Measurements from ENCODE around the gene MAP1A.
"Not testable (repeated sequence)": the region's sequence is repeated elsewhere in the genome, so short reads cannot be mapped to it uniquely, and the experiment has no call there.

Gene MAP1A

DNA sequence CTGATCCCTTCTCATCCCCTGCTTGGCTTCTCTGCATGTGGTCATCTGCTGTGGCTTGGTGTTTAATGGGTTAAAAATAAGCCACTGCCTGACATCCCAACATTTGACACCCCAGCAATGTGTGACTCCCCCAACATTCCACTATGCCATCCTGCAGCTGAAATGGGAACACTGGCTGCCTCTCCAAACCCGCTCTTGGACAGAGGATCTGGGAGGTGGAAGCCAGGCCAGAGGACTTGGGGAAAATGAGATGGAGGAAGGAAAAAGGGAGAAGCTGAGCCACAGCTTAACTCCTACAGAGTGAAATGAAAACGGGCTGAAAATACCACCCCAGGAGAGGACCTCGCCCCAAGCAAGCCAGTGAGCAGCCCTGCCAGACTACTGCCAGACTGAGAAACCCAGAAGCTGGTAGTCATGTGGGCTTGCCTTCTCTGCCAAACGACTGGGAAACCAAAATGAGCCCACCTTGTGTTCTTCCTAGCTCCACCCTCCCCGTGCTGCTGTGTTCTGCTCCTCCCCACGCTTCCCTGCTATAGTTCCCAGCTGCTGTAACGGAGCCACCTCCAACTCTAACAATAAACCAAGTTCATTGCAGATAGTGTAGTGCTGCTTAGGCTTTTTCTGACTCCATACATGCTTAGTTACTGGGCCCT lies 13.7 kb downstream of the MAP1A start:
- DNase-seq: no peak

DNA sequence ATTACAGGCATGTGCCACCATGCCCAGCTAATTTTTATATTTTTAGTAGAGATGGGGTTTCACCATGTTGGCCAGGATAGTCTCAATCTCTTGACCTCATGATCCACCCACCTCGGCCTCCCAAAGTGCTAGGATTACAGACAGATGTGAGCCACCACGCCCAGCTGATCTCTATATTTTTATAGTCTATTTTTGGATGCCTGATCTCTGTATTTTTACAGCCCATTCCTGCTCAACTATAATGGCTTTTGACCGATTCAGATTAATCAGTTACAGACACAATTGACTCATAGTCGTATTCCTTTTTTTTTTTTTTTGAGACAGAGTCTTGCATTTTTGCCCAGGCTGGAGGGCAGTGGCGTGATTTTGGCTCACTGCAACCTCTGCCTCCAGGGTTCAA lies 15.4 kb downstream of the MAP1A start:
- DNase-seq: not testable (repeated sequence)

DNA sequence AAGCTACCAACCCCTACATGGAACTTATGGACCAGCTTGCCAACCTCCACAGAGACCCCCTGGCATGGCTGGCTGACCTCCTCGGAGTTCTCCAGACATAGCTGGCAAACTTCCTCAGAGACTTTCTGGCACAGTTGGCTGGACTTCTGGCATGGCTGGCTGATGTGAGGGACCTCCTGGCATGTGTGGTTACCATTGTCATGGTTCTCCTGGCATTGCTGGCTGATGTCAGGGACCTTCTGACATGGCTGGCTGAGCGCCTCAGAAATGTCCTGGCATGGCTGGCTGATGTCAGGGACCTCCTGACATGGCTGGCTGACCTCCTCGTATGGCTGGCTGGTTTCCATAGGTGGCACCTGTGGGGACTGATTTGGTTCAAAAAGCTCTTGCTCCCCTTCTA lies 17.5 kb downstream of the MAP1A start:
- DNase-seq: no peak

DNA sequence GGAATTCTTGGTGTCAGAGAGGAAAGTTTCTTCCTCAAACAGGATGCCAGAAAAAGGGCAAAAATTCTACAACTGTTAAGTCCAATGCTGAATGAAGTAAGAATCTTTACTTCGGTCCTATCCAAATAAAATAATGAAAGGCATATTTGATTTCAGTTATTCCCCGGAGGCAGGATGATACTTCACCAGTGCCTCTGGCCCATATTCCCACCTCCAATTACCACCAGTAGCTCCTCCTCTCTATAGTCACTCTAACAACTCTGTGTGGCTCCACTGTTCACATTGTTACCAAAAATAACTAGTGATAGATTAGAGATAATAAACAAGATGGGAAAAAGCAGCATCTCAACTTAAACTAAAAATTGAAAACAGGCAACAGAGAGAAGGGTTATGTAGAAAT lies 20.7 kb downstream of the MAP1A start:
- no peak for DNase-seq

- no peak for DNase-seq
Measured at GRCh38 chr15:43541785-43542184, 24.4 kb downstream of the MAP1A start.

- DNase-seq: no peak
Measured at GRCh38 chr15:43544266-43544665, 26.9 kb downstream of the MAP1A start.

DNA sequence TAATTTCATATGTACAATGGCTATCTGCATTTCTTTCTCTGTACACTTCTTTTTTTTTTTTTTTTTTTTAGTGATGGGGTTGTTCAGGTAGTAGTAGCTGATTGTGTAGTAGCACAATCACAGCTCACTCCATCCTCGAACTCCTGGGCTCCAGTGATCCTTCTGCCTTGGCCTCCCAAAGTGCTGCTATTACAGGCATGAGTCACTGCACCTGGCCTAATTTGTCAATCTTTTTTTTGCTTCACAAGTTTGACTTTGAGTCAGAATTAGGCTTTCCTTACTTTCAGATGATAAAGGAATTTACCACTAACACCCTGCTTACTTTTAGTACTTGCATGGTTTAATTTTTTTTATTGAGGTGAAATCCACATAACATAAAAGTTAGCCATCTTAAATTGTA lies 28.0 kb downstream of the MAP1A start:
- DNase-seq: no peak

- no peak for DNase-seq
Measured at GRCh38 chr15:43547539-43547938, 30.1 kb downstream of the MAP1A start.

DNA sequence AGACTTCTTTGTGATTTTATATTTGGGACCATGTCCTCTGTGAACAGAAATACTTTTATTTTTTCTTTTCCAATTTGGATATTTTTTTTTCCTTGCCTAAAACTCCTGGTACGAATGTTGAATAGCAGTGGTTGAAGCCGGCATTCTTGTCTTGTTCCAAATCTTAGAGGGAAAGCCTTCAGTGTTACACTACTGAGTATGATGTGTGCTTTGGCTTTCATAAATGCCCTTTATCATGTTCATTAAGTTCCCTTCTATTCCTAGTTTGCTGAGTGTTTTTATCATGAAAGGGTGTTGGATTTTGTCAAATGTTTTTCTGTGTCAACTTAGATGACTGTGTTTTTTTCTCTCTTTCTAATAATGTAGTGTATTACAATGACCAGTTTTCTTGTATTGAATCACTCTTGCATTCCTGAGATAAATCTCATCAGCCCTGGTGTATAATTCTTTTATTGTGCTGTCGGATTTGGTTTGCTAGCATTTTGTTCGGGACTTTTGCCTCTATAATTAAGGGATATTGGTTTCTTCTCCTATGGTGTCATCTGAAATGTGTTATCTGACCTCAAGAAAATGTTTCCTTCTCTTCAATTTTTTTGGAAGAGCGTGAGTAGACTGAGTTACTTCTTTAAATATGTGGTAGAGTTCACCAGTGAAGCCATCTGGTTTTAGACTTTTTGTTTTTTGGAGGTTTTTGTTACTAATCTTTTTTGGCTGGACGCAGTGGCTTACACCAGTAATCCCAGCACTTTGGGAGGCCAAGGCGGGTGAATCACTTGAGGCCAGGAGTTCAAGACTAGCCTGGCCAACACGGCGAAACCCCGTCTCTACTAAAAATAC lies 33.3 kb downstream of the MAP1A start:
- DNase-seq: no peak

DNA sequence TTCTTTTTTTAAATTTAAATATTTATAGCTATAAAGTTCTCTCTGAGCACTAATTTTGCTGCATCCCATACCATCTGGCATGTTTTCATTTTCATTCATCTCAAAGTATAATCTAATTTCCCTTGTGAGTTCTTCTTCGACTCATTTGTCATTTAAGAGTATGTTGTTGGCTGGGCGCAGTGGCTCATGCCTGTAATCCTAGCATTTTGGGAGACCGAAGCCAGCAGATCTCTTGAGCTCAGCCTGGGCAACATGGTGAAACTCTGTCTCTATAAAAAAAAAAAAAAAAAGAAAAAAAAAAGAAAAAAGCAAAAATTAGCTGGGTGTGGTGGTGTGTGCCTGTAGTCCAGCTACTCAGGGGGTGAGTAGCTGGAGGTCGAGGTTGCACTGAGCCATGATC lies 34.8 kb downstream of the MAP1A start:
- no peak for DNase-seq

GRCh38 chr15:43552986-43553385 lies 35.6 kb downstream of the MAP1A start:
- no peak for DNase-seq

DNA sequence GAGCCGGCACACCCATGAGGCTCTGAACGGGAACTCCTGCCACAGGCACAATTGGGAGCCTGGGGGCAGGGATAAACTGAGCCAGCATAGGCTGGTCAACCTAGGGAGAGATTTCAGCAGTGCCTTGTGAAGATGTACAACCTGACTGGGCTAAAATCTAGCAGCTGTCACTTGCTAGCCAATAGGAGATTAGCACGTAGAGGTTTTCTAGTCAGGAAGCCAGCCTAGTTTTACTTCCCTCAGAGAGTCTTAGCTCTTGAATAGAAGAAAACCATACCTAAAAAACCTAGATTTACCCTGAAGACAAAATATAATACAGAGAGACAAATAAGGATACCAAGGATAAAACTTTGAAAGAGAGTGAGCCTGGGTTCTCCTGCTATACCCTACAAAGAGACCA lies 45.3 kb downstream of the MAP1A start:
- not testable (repeated sequence) for DNase-seq

DNA sequence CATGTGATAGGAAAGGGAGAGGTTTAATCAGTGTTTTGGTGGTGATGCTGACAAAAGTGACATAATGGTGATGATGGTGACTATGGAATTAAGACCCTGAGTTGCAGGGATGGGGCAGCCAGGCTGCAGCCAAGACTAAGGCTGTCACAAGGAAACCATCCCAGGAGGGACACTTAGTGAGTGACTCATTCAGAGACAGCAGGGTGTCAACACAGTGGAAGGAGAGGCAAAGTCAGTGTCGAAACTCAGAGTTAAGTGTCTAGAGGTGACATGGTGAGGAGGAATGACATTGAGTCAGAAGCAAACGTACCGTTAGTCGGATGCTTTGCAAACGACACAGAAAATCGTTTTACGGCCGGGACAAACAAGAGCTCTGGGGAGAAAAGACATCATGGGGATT lies 46.4 kb downstream of the MAP1A start:
- not testable (repeated sequence) for DNase-seq

DNA sequence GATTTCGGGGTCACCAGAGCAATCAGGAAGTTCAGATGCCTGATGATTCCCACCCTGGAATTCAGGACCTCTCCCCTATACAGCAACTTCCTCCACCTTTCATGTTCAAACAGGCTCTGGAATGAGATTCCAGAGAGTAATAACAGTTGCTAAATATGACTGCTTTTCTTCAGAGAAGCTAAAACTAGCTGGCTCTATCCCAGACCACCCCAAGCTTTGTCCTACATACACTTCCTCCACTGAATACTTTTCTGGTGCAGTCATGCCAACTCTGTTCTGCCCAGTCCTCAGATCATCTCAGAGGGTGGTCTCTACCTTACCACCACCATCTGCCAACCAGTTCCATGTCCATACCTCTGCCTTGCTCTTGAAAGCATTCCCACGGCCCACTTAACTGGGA lies 49.2 kb downstream of the MAP1A start:
- DNase-seq: not testable (repeated sequence)

DNA sequence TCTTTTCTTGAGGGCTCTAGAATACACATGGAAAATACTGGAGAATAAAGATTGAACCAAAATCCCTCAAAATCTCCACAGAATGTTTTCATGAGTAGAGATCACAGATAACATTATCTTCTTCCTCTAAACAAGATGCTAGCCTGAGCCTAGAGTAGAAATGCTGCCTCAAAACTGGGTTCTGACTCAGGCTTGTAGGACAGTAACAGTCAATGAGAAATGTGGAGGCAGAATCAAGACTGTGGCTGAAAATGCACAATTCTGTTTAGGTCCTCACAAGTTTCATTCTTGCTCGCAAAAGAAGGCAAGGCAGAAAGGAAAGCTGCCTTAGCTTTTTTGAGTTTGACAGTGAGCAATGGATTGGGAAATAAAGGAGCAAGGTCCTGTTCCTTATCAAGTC lies 57.2 kb downstream of the MAP1A start:
- DNase-seq: not testable (repeated sequence)

Data from activated gamma-delta T cell treated with Interleukin-2 at 50 U/mL for 16 hours (primary cell).